GM12892 (cell line): ENCODE results near the gene PLPP1.

ENCODE experiments used
- POLR2A ChIP-seq: IDR thresholded peaks from 2 replicates; pipeline ENCODE4 v1.6.1; 2011; ENCODE audit warnings: low read depth, low read length, control low read depth
- POLR2AphosphoS5 ChIP-seq: IDR thresholded peaks from 2 replicates; pipeline ENCODE4 v1.6.1; 2011; ENCODE audit warnings: low read depth, low read length, control low read depth
- TAF1 ChIP-seq: IDR thresholded peaks from 2 replicates; pipeline ENCODE4 v1.6.1; 2011; ENCODE audit warnings: low read depth, mild to moderate bottlenecking, control low read depth, low read length, borderline replicate concordance

GRCh38 chr5:55484531-55484930, 50.2 kb downstream of the PLPP1 start:
- TF ChIP-seq POLR2A (no peak), POLR2AphosphoS5 (no peak), TAF1 (no peak)
